GM12878 (cell line): Measurements from ENCODE around the gene UBB. TPM values are rescaled to one million over a fixed set of nuclear protein-coding genes. Genes with fewer than 3 reads are reported as not detected.
"Not testable (repeated sequence)": the region's sequence is repeated elsewhere in the genome, so short reads cannot be mapped to it uniquely, and the experiment has no call there.

Experiments
- ATAC-seq: fragments of 200-7000 bp; cut with Tn5 transposase; 3 replicates; pipeline ENCODE4 v1.9.1; 2020; ENCODE audit warnings: mild to moderate bottlenecking, moderate library complexity
- BruUV-seq: library from RNA; stranded (reverse); fragments of 400-500 nt; replicated peaks from 2 replicates; lab custom pipeline; 2021; lab: Mats Ljungman, UMichigan
- CTCF ChIA-PET: fragments of 300-600 bp; sonication (Branson Sonifier 250); formaldehyde crosslinking; extraction: SDS; loops from one replicate; lab custom pipeline; 2021; ENCODE audit warnings: inconsistent platforms; lab: Yijun Ruan, JAX
- POLR2A ChIA-PET: fragments of 350-600 bp; formaldehyde crosslinking; extraction: SDS; loops from one replicate; lab custom pipeline; 2021; ENCODE audit warnings: inconsistent platforms; lab: Charles Lee
- RAD21 ChIA-PET: fragments of 300-600 bp; sonication (Branson Sonifier 250); formaldehyde crosslinking; loops from one replicate; lab custom pipeline; 2023; ENCODE audit warnings: antibody characterized with exemption; ENCODE audit not compliant: unreplicated experiment; lab: Charles Lee
- SMC1A ChIA-PET: fragments of 300-600 bp; sonication (Branson Sonifier 250); formaldehyde crosslinking; loops from one replicate; lab custom pipeline; 2023; ENCODE audit not compliant: unreplicated experiment, uncharacterized antibody; lab: Charles Lee
- DNase-seq: peaks from one replicate; pipeline ENCODE4 v3.0.0-alpha.2; 2011; ENCODE audit warnings: low read depth, low spot score
- FAIRE-seq: peaks from 3 replicates; lab custom pipeline; 2011; peaks lifted over from hg19 to GRCh38; lab: Jason Lieb, UNC
- H2AFZ ChIP-seq: 2 replicates; pipeline ENCODE4 v1.6.0; 2011; ENCODE audit warnings: low read depth, low read length, control low read depth; ENCODE audit not compliant: control insufficient read depth
- H3K27ac ChIP-seq: 2 replicates; pipeline ENCODE4 v1.5.1; 2011; ENCODE audit warnings: control low read depth; ENCODE audit not compliant: control insufficient read depth, insufficient read depth
- H3K27me3 ChIP-seq, 2 experiments: replicated peaks in 1 of 2; 2 replicates each; pipeline versions ENCODE4 v1.6.0 to v1.6.1; 2011; ENCODE audit warnings: low read length in 1 of 2; ENCODE audit not compliant: control insufficient read depth in 2 of 2, insufficient read depth in 2 of 2
- H3K36me3 ChIP-seq, 2 experiments: 2 replicates each; pipeline ENCODE4 v1.5.1; 2011; ENCODE audit warnings: low read length in 1 of 2; ENCODE audit not compliant: control insufficient read depth in 2 of 2, insufficient read depth in 2 of 2
- H3K4me1 ChIP-seq: 2 replicates; pipeline ENCODE4 v1.6.1; 2011; ENCODE audit warnings: mild to moderate bottlenecking, low read length, moderate library complexity, mixed read lengths; ENCODE audit not compliant: control insufficient read depth, insufficient read depth
- H3K4me2 ChIP-seq: 2 replicates; pipeline ENCODE4 v1.6.0; 2011; ENCODE audit warnings: control low read depth; ENCODE audit not compliant: control insufficient read depth, insufficient read depth
- H3K4me3 ChIP-seq: fragments of 200-600 bp; sonication (generic); 2 replicates; pipeline ENCODE4 v1.5.1; 2016
- H3K79me2 ChIP-seq: 2 replicates; pipeline ENCODE4 v1.6.0; 2011; ENCODE audit warnings: low read length; ENCODE audit not compliant: control insufficient read depth, insufficient read depth
- H3K9ac ChIP-seq: 2 replicates; pipeline ENCODE4 v1.8.0; 2011; ENCODE audit warnings: low read length, control low read depth, mixed read lengths; ENCODE audit not compliant: control insufficient read depth, insufficient read depth
- H3K9me3 ChIP-seq: replicated peaks from 3 replicates; pipeline ENCODE4 v1.5.1; 2011; ENCODE audit warnings: mild to moderate bottlenecking, low read length; ENCODE audit not compliant: control insufficient read depth, insufficient read depth
- H4K20me1 ChIP-seq: 2 replicates; pipeline ENCODE4 v1.6.0; 2011; ENCODE audit not compliant: control insufficient read depth, insufficient read depth
- EP300 ChIP-seq, 2 experiments: fragments of 150-350 bp in 1 of 2; IDR thresholded peaks; 2 replicates each; pipeline ENCODE4 v1.6.1; 2011 to 2012; ENCODE audit warnings: low read depth in 2 of 2, low read length in 2 of 2, borderline replicate concordance in 1 of 2, improper control_type of control experiment in 1 of 2, inconsistent platforms in 1 of 2; ENCODE audit not compliant: control insufficient read depth in 1 of 2
- NFIC ChIP-seq: IDR thresholded peaks from 2 replicates; pipeline ENCODE4 v1.6.1; 2012; ENCODE audit warnings: low read depth, mild to moderate bottlenecking, inconsistent platforms, low read length, moderate library complexity
- POLR2AphosphoS2 ChIP-seq: IDR thresholded peaks from 2 replicates; pipeline ENCODE4 v1.6.1; 2011; ENCODE audit warnings: low read depth, mild to moderate bottlenecking, low read length, improper control_type of control experiment, moderate library complexity
- RBBP5 ChIP-seq: fragments of 200-600 bp; sonication (generic); conservative IDR thresholded peaks from 2 replicates; pipeline ENCODE4 v1.6.1; 2016
- SMAD5 ChIP-seq: IDR thresholded peaks from 2 replicates; pipeline ENCODE4 v1.6.1; 2016; ENCODE audit warnings: antibody characterized with exemption, low read depth
- WGBS: methylation state at CpG from one replicate; pipeline ENCODE4 v1.1.6; 2016; ENCODE audit warnings: low lambda C conversion rate; ENCODE audit not compliant: insufficient replicate concordance, insufficient coverage; ENCODE audit errors: missing lambda C conversion rate; 5-methylcytosine and 5-hydroxymethylcytosine counted together
- in situ Hi-C: fragments of 300-500 bp; cut with MboI; formaldehyde crosslinking; loops from 9 replicates; pipeline ENCODE4 v1.14.3; 2018; ENCODE audit warnings: mixed read lengths
- intact Hi-C: fragments of 100-400 bp; cut with micrococcal nuclease; formaldehyde crosslinking; loops from one replicate; pipeline ENCODE4 v1.14.2; 2022; ENCODE audit not compliant: unreplicated experiment
- polyA plus RNA-seq, 11 experiments: library from polyadenylated mRNA; depleted of rRNA in 4 of 11; unstranded in 6 of 11; stranded (reverse) in 5 of 11; fragments of >200 nt; fragmentation: Nextera tagmentation in 4 of 11; fragmentation: Illumina TruSeq in 1 of 11; extraction: Ambion mirVana in 4 of 11; extraction: Trizol in 1 of 11; gene quantifications; 1 replicate in 1 of 11; 2 replicates in 10 of 11; pipeline versions ENCODE4 v1.2.1 to v1.2.3, GENCODE V29; 2011 to 2016; ENCODE audit warnings: inconsistent platforms in 2 of 11, missing spikeins in 2 of 11, low read depth in 1 of 11
- total RNA-seq, 4 experiments: library from RNA; depleted of rRNA in 3 of 4; stranded (reverse); fragments of >200 nt in 3 of 4; fragmentation: Illumina TruSeq in 1 of 4; extraction: Trizol in 1 of 4; gene quantifications; 2 replicates each; pipeline versions ENCODE4 v1.2.1 to v1.2.3, GENCODE V29; 2013 to 2021
- TF ChIP-seq, protein P1 (sequence below): fragments of 450-650 bp; IDR thresholded peaks from 2 replicates; pipeline ENCODE4 v1.6.1; 2018; ENCODE audit warnings: mild to moderate bottlenecking, low read depth, moderate library complexity; ENCODE audit not compliant: partially characterized antibody

Gene UBB
- total and polyA plus RNA-seq, 10 of the 15 experiments (the other 5 are each of a cell fraction or from before 2014, with no cell fraction given): 1,133 to 4,246 (median 2,099) TPM

DNA sequence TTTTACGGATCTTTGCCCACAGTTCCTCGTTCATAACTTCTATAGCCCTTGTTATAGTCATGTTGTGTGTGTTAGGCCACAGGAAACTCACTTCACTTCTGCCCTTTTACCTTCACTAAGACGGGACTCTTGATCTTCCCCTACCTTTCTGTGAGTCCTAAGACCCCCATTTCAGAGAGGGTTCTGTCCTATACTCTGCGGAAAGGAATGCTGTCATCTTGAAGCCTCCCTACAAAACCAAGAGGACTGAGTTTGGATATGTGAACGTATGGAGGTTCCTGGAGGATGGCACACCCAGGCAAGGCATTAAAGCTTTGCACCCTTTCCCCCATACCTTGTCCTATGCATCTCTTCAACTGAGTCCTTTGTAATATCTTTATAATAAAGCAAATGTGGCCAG, 3.7 kb downstream of the UBB start:
- H4K20me1 ChIP-seq: peaks cover 4% of the 10 kb centered on the region
- ATAC-seq: no peak
- BruUV-seq: no TSS peak
- peak overlapping the region; percentile 50 for H3K4me2 ChIP-seq
- H3K9ac ChIP-seq: no peak overlapping the region
- H3K4me1 ChIP-seq: peaks cover 16% of the 10 kb centered on the region
- no peak for DNase-seq
- POLR2A ChIA-PET: interaction anchor here (0.8 to 2.1 kb wide), 5 partner anchors 11 to 56 kb away, joined by 3 to 7 read pairs (median 6); partner anchors contain the start of gene TRPV2
- in situ Hi-C loops: loop anchor here (5.0 kb wide), 1 partner anchor 33 kb away; the partner anchor contains the start of gene TRPV2
- no peak overlapping the region for H3K4me3 ChIP-seq
- H3K27me3 ChIP-seq: no peaks in the 10 kb centered on the region
- peaks cover 4 to 11% of the 10 kb centered on the region in 2 experiments for H3K36me3 ChIP-seq
- H2AFZ ChIP-seq: no peak overlapping the region
- no peak for FAIRE-seq
- peaks cover 31% of the 10 kb centered on the region for H3K79me2 ChIP-seq
- CTCF ChIA-PET: interaction anchor here (0.6 to 3.5 kb wide), 10 partner anchors 17 to 137 kb away, joined by 3 to 24 read pairs (median 4); partner anchors contain the start of gene TRPV2
- H3K27ac ChIP-seq: no peak overlapping the region
- SMC1A ChIA-PET: interaction anchor here (0.8 to 3.3 kb wide), 6 partner anchors 20 to 137 kb away, joined by 3 to 16 read pairs (median 4); partner anchors contain the start of gene TRPV2
- 22% methylated on average over 5 of the region's 5 CpGs for WGBS
- intact Hi-C loops: no loop called here
- H3K9me3 ChIP-seq: no peaks in the 10 kb centered on the region; the same call in 2 of the 3 replicates
- RAD21 ChIA-PET: interaction anchor here (0.8 to 2.2 kb wide), 5 partner anchors 21 to 99 kb away, joined by 3 to 9 read pairs (median 4); partner anchors contain the start of gene TRPV2
- TF ChIP-seq, protein P1, sequence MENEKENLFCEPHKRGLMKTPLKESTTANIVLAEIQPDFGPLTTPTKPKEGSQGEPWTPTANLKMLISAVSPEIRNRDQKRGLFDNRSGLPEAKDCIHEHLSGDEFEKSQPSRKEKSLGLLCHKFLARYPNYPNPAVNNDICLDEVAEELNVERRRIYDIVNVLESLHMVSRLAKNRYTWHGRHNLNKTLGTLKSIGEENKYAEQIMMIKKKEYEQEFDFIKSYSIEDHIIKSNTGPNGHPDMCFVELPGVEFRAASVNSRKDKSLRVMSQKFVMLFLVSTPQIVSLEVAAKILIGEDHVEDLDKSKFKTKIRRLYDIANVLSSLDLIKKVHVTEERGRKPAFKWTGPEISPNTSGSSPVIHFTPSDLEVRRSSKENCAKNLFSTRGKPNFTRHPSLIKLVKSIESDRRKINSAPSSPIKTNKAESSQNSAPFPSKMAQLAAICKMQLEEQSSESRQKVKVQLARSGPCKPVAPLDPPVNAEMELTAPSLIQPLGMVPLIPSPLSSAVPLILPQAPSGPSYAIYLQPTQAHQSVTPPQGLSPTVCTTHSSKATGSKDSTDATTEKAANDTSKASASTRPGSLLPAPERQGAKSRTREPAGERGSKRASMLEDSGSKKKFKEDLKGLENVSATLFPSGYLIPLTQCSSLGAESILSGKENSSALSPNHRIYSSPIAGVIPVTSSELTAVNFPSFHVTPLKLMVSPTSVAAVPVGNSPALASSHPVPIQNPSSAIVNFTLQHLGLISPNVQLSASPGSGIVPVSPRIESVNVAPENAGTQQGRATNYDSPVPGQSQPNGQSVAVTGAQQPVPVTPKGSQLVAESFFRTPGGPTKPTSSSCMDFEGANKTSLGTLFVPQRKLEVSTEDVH: no peak
- TF ChIP-seq EP300 (IDR thresholded peaks at IDR 0.05; ENCODE audit: borderline replicate concordance in 1 of 2, control insufficient read depth in 1 of 2, low read depth in 2 of 2, low read length in 2 of 2): no peak
- peak; percentile 28; the same call in 1 of the 2 replicates for TF ChIP-seq NFIC
- TF ChIP-seq RBBP5: no peak
- no peak; the same call in 1 of the 2 replicates for TF ChIP-seq POLR2AphosphoS2
- no peak for TF ChIP-seq SMAD5

DNA sequence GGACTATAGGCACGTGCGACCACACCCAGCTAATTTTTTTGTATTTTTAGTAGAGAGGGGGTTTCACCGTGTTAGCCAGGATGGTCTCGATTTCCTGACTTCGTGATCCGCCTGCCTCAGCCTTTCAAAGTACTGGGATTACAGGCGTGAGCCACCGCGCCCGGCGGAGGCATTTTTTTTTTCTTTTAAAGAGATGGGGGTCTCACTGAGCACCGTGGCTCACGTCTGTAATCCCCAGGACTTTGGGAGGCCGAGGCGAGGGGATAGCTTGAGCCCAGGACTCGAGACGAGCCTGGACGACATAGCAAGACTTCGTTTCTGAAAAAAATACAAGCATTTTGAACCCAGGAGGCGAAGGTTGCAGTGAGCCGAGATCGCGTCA, 5.2 kb downstream of the UBB start:
- ATAC-seq, FAIRE-seq, BruUV-seq, H3K9me3 ChIP-seq, H3K27me3 ChIP-seq, H4K20me1 ChIP-seq, H3K27ac ChIP-seq, DNase-seq, in situ Hi-C loops, H3K9ac ChIP-seq: not testable (repeated sequence)
- peaks cover 16% of the 10 kb centered on the region for H3K4me1 ChIP-seq
- ChIA-PET POLR2A (interaction anchor here (0.6 to 2.1 kb wide), 8 partner anchors 8 to 781 kb away, joined by 3 to 13 read pairs (median 6); partner anchors contain the start of genes CENPV and TRPV2), CTCF (interaction anchor here (1.0 to 3.5 kb wide), 7 partner anchors 18 to 73 kb away, joined by 3 to 24 read pairs (median 7); partner anchors contain the start of gene TRPV2), RAD21 (interaction anchor here (1.0 to 2.2 kb wide), 4 partner anchors 17 to 52 kb away, joined by 3 to 7 read pairs (median 4); no protein-coding TSS in a partner anchor), SMC1A (interaction anchor here (0.7 to 3.3 kb wide), 4 partner anchors 18 to 61 kb away, joined by 5 to 16 read pairs (median 10); partner anchors contain the start of gene TRPV2)
- peak overlapping the region; percentile 93; the same call in 1 of the 2 replicates for H2AFZ ChIP-seq
- intact Hi-C loops: loop anchor here (1.0 kb wide), 2 partner anchors 29 to 135 kb away; partner anchors contain the start of gene TRPV2
- peaks cover 28% of the 10 kb centered on the region for H3K79me2 ChIP-seq
- H3K4me3 ChIP-seq: peak overlapping the region; percentile 62; the same call in 1 of the 2 replicates
- peak overlapping the region; percentile 85 for H3K4me2 ChIP-seq
- peaks cover 4 to 11% of the 10 kb centered on the region in 2 experiments for H3K36me3 ChIP-seq
- WGBS: 8% methylated on average over 19 of the region's 23 CpGs
